Smooth muscle cell (in vitro differentiated cells): ENCODE data around the gene KIRREL3. TPM values are rescaled to one million over a fixed set of nuclear protein-coding genes. Genes with fewer than 3 reads are reported as not detected.

ENCODE experiments used
- DNase-seq: peaks from one replicate; lab custom pipeline; 2025; ENCODE audit not compliant: unreplicated experiment; lab: John Stamatoyannopoulos, UW
- H2AFZ ChIP-seq: fragments of 200-600 bp; sonication (generic); 2 replicates; pipeline ENCODE4 v1.6.0; 2016; ENCODE audit warnings: antibody characterized with exemption, low read depth, mild to moderate bottlenecking
- H3F3A ChIP-seq: fragments of 200-600 bp; sonication (generic); 2 replicates; pipeline ENCODE4 v1.6.0; 2017; ENCODE audit warnings: antibody characterized with exemption, low read depth
- H3K27ac ChIP-seq: fragments of 200-600 bp; sonication (generic); 2 replicates; pipeline ENCODE4 v1.5.1; 2016; ENCODE audit warnings: low read depth, mild to moderate bottlenecking
- H3K27me3 ChIP-seq: fragments of 200-600 bp; sonication (generic); 2 replicates; pipeline ENCODE4 v1.6.1; 2016; ENCODE audit warnings: low read depth, mild to moderate bottlenecking
- H3K36me3 ChIP-seq: fragments of 200-600 bp; sonication (generic); 2 replicates; pipeline ENCODE4 v1.5.1; 2016; ENCODE audit warnings: low read depth
- H3K4me1 ChIP-seq: fragments of 200-600 bp; sonication (generic); 2 replicates; pipeline ENCODE4 v1.5.1; 2016; ENCODE audit warnings: low read depth
- H3K4me2 ChIP-seq: fragments of 200-600 bp; sonication (generic); 2 replicates; pipeline ENCODE4 v1.6.0; 2016; ENCODE audit warnings: mild to moderate bottlenecking
- H3K4me3 ChIP-seq: fragments of 200-600 bp; sonication (generic); 2 replicates; pipeline ENCODE4 v1.5.1; 2016; ENCODE audit warnings: mild to moderate bottlenecking
- H3K79me2 ChIP-seq: fragments of 200-600 bp; sonication (generic); 2 replicates; pipeline ENCODE4 v1.6.0; 2016; ENCODE audit warnings: low read depth, mild to moderate bottlenecking
- H3K9ac ChIP-seq: fragments of 200-600 bp; sonication (generic); 2 replicates; pipeline ENCODE4 v1.6.0; 2016; ENCODE audit warnings: low read depth
- H3K9me3 ChIP-seq: fragments of 200-600 bp; sonication (generic); replicated peaks from 2 replicates; pipeline ENCODE4 v1.5.1; 2016; ENCODE audit warnings: low read depth
- H4K20me1 ChIP-seq: fragments of 200-600 bp; sonication (generic); 2 replicates; pipeline ENCODE4 v1.6.0; 2016; ENCODE audit warnings: low read depth
- WGBS: methylation state at CpG from one replicate; pipeline ENCODE4 v1.1.7; 2016; ENCODE audit warnings: low lambda C conversion rate; 5-methylcytosine and 5-hydroxymethylcytosine counted together
- polyA plus RNA-seq: library from polyadenylated mRNA; unstranded; fragments of >200 nt; fragmentation: Nextera tagmentation; extraction: Ambion mirVana; gene quantifications from 2 replicates; pipeline ENCODE4 v1.2.1, GENCODE V29; 2016
- total RNA-seq: library from RNA; depleted of rRNA; stranded (reverse); fragments of >200 nt; gene quantifications from 2 replicates; pipeline ENCODE4 v1.2.3, GENCODE V29; 2014
- TF ChIP-seq, protein P1 (sequence below): fragments of 200-600 bp; sonication (generic); IDR thresholded peaks from 2 replicates; pipeline ENCODE4 v1.5.1; 2017; ENCODE audit warnings: borderline replicate concordance, mild to moderate bottlenecking, antibody characterized with exemption; ENCODE audit not compliant: insufficient read depth, poor library complexity, severe bottlenecking

Gene KIRREL3
- total and polyA plus RNA-seq, 2 experiments from 2014 or later, result 1.2 TPM; not detected in 1

DNA sequence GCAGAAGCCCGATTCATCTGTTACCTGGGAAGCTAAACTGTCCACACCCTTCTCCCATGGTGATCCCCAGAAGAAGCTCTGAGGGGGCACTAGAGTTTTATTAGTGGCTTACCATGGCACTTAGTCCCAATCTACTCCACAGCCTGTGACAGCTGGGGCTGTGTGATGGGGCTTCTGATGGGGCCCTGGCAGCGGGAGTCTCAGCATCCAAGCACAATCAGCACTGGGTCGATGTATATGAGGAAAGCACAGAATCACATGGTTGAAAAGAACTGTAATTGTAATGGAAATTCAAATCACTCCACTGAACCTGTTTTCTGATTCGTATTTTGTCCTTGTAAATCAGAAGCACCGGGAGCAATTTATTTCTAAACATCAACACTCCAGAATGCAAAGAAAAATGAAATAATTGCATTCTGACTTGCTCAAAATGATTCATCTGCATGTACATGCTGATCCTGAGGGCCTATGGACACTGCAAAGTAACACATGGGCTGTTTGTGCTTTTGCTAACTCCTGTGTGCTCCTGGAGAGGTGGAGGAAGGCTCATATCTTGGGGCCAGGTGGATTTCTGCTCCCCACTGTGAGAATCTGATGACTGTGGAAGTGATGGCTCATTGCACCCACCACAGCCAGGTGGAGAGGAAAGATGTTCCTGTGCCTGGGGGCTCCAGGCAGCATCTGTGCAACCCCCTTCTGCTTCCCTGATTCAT lies 203.0 kb downstream of the KIRREL3 start:
- no peak overlapping the region for H3K9ac ChIP-seq
- no peaks in the 10 kb centered on the region for H3K9me3 ChIP-seq
- H4K20me1 ChIP-seq, result no peaks in the 10 kb centered on the region
- H3K36me3 ChIP-seq, result no peaks in the 10 kb centered on the region
- 82% methylated on average over 5 of the region's 5 CpGs for WGBS
- H3K27me3 ChIP-seq, result peaks cover 36% of the 10 kb centered on the region
- no peaks in the 10 kb centered on the region for H3K4me1 ChIP-seq
- H3K79me2 ChIP-seq, result no peaks in the 10 kb centered on the region
- TF ChIP-seq, protein P1, sequence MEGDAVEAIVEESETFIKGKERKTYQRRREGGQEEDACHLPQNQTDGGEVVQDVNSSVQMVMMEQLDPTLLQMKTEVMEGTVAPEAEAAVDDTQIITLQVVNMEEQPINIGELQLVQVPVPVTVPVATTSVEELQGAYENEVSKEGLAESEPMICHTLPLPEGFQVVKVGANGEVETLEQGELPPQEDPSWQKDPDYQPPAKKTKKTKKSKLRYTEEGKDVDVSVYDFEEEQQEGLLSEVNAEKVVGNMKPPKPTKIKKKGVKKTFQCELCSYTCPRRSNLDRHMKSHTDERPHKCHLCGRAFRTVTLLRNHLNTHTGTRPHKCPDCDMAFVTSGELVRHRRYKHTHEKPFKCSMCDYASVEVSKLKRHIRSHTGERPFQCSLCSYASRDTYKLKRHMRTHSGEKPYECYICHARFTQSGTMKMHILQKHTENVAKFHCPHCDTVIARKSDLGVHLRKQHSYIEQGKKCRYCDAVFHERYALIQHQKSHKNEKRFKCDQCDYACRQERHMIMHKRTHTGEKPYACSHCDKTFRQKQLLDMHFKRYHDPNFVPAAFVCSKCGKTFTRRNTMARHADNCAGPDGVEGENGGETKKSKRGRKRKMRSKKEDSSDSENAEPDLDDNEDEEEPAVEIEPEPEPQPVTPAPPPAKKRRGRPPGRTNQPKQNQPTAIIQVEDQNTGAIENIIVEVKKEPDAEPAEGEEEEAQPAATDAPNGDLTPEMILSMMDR, result no peak
- no peak overlapping the region for H3K4me2 ChIP-seq
- DNase-seq, result no peak
- H3K27ac ChIP-seq, result no peak overlapping the region
- H3K4me3 ChIP-seq, result no peak overlapping the region
- no peaks in the 10 kb centered on the region for H3F3A ChIP-seq
- no peak overlapping the region for H2AFZ ChIP-seq

DNA sequence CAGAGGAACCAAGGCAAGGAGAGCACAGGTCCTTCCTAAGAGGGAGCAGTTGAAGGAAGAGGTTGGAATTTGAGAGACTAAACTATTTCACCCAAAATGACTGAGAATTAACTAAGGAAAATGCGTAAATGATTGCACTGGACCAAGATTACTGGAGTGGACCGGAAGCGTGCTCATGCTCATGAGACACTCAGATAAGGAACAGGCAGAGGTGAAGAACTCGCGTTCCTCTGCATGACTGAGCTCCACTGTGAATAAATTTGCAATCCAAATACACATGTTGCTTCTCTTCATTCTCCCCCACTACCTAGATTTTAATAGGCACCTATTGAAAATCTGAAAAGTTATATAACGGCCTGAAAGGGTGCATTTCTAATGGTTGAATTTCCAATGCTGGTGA lies 207.0 kb downstream of the KIRREL3 start:
- Histone ChIP-seq H3K9me3 (no peaks in the 10 kb centered on the region), H3F3A (no peaks in the 10 kb centered on the region)
- WGBS, result 77% methylated on average over 6 of the region's 6 CpGs

DNA sequence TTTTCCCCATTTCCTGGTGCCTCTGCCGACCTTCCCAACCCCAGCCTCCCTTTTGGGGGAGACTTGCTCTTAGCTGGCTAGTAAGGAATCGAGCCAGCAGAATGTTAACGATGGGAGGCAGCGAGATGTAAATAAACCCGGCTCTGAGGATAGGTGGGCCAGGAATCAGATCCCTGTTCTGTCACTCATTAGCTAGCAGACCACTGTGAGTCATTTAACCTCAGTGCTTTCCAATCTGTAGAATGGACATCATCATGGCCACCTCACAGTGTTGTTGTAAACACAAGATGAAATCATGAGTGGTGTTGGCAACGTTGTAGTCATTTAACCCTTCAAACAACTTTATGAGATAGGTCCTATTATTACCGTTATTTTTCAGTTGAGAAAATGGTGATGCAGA lies 208.6 kb downstream of the KIRREL3 start:
- H3K27me3 ChIP-seq, result peaks cover 7% of the 10 kb centered on the region
- H3K9ac ChIP-seq, result no peak overlapping the region
- H3K4me2 ChIP-seq, result no peak overlapping the region
- 87% methylated on average over 7 of the region's 7 CpGs for WGBS
- H3K79me2 ChIP-seq, result no peaks in the 10 kb centered on the region
- no peaks in the 10 kb centered on the region for H3K9me3 ChIP-seq
- H3K4me1 ChIP-seq, result peaks cover 7% of the 10 kb centered on the region
- DNase-seq, result no peak
- TF ChIP-seq, protein P1, result no peak
- no peaks in the 10 kb centered on the region for H3K36me3 ChIP-seq
- H3K4me3 ChIP-seq, result no peak overlapping the region
- H2AFZ ChIP-seq, result no peak overlapping the region
- no peaks in the 10 kb centered on the region for H4K20me1 ChIP-seq
- H3K27ac ChIP-seq, result no peak overlapping the region
- H3F3A ChIP-seq, result no peaks in the 10 kb centered on the region

More for the DNA sequence above, 207.0 kb downstream of the KIRREL3 start:
- Histone ChIP-seq H3K27ac (no peak overlapping the region), H3K36me3 (no peaks in the 10 kb centered on the region), H4K20me1 (no peaks in the 10 kb centered on the region), H3K4me3 (no peak overlapping the region), H3K4me1 (peaks cover 7% of the 10 kb centered on the region), H2AFZ (no peak overlapping the region), H3K27me3 (peaks cover 14% of the 10 kb centered on the region), H3K4me2 (no peak overlapping the region), H3K79me2 (no peaks in the 10 kb centered on the region), H3K9ac (no peak overlapping the region)
- TF ChIP-seq, protein P1, result no peak
- no peak for DNase-seq

DNA sequence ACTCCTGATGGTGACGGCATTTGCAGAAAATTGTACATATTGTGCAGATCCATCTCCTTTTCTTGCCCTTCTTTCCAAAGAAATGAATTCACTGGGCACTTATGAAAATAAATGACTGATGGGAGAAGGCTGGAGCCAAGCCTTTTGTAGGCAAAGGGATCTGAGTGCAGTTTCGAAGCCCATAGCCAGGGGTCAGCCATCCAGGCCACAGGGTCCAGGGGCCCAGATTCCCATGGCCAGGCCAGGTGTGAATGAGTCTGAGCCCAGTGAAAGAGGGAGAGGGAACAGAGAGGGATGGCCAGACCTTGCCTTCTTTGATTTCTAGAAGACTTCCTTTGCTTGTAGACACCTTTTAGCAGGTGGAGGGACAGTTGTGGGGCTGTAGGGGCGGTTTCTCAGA lies 209.1 kb downstream of the KIRREL3 start:
- H2AFZ ChIP-seq, result no peak overlapping the region
- no peaks in the 10 kb centered on the region for H3K9me3 ChIP-seq
- 85% methylated on average over 3 of the region's 3 CpGs for WGBS
- H3K36me3 ChIP-seq, result no peaks in the 10 kb centered on the region
- no peak overlapping the region for H3K27ac ChIP-seq
- H3K27me3 ChIP-seq, result peaks cover 7% of the 10 kb centered on the region
- no peaks in the 10 kb centered on the region for H3K79me2 ChIP-seq
- H3K4me3 ChIP-seq, result no peak overlapping the region
- H3F3A ChIP-seq, result no peaks in the 10 kb centered on the region
- H4K20me1 ChIP-seq, result no peaks in the 10 kb centered on the region
- no peak for DNase-seq
- H3K4me2 ChIP-seq, result no peak overlapping the region
- H3K9ac ChIP-seq, result no peak overlapping the region
- peaks cover 7% of the 10 kb centered on the region for H3K4me1 ChIP-seq
- TF ChIP-seq, protein P1, result no peak
